Astrocyte (in vitro differentiated cells and primary cell): ENCODE measurements around the gene OSBPL2. TPM values are rescaled to one million over a fixed set of nuclear protein-coding genes. Genes with fewer than 3 reads are reported as not detected.

Source experiments
- DNase-seq: peaks from one replicate; pipeline ENCODE4 v3.0.0-alpha.2; 2010; ENCODE audit warnings: low read depth
- FAIRE-seq: peaks from 2 replicates; lab custom pipeline; 2011; peaks lifted over from hg19 to GRCh38; lab: Jason Lieb, UNC
- H2AFZ ChIP-seq: 2 replicates; pipeline ENCODE4 v1.6.0; 2012; ENCODE audit warnings: low read depth, low read length, inconsistent platforms
- H3K27ac ChIP-seq: 2 replicates; pipeline ENCODE4 v1.5.1; 2011; ENCODE audit warnings: low read depth, low read length, inconsistent platforms
- H3K27me3 ChIP-seq: 2 replicates; pipeline ENCODE4 v1.6.0; 2011; ENCODE audit warnings: low read length, inconsistent platforms; ENCODE audit not compliant: insufficient read depth
- H3K36me3 ChIP-seq: 2 replicates; pipeline ENCODE4 v1.5.1; 2011; ENCODE audit warnings: low read length, inconsistent platforms; ENCODE audit not compliant: insufficient read depth
- H3K4me1 ChIP-seq: 2 replicates; pipeline ENCODE4 v1.5.1; 2011; ENCODE audit warnings: low read length, inconsistent platforms; ENCODE audit not compliant: insufficient read depth
- H3K4me2 ChIP-seq: 2 replicates; pipeline ENCODE4 v1.6.0; 2012; ENCODE audit warnings: low read length, inconsistent platforms
- H3K4me3 ChIP-seq: 2 replicates; pipeline ENCODE4 v1.5.1; 2011; ENCODE audit warnings: low read depth, mild to moderate bottlenecking, low read length, inconsistent platforms; ENCODE audit not compliant: insufficient read depth
- H3K79me2 ChIP-seq: 2 replicates; pipeline ENCODE4 v1.6.0; 2012; ENCODE audit warnings: mild to moderate bottlenecking, low read length, inconsistent platforms; ENCODE audit not compliant: insufficient read depth
- H3K9ac ChIP-seq: 2 replicates; pipeline ENCODE4 v1.6.0; 2012; ENCODE audit warnings: mild to moderate bottlenecking, low read length, inconsistent platforms
- H3K9me3 ChIP-seq: 2 replicates; pipeline ENCODE4 v1.5.1; 2012; ENCODE audit warnings: low read depth, mild to moderate bottlenecking, low read length, inconsistent platforms; ENCODE audit not compliant: insufficient read depth
- H4K20me1 ChIP-seq: 2 replicates; pipeline ENCODE4 v1.6.0; 2012; ENCODE audit warnings: low read length, inconsistent platforms; ENCODE audit not compliant: insufficient read depth
- H3K27ac Mint-ChIP-seq: one replicate; pipeline ENCODE4 v1.8.0; 2021; ENCODE audit warnings: mild to moderate bottlenecking, mixed read lengths; ENCODE audit not compliant: unreplicated experiment
- H3K27me3 Mint-ChIP-seq: one replicate; pipeline ENCODE4 v1.8.0; 2021; ENCODE audit warnings: low read depth, mixed read lengths; ENCODE audit not compliant: unreplicated experiment
- H3K36me3 Mint-ChIP-seq: one replicate; pipeline ENCODE4 v1.8.0; 2021; ENCODE audit warnings: low read depth, mixed read lengths; ENCODE audit not compliant: unreplicated experiment
- H3K4me1 Mint-ChIP-seq: one replicate; pipeline ENCODE4 v1.8.0; 2021; ENCODE audit warnings: low read depth, mixed read lengths; ENCODE audit not compliant: unreplicated experiment
- H3K4me3 Mint-ChIP-seq: one replicate; pipeline ENCODE4 v1.8.0; 2021; ENCODE audit warnings: mild to moderate bottlenecking, moderate library complexity, mixed read lengths; ENCODE audit not compliant: unreplicated experiment
- H3K9me3 Mint-ChIP-seq: one replicate; pipeline ENCODE4 v1.8.0; 2021; ENCODE audit warnings: mild to moderate bottlenecking, mixed read lengths; ENCODE audit not compliant: unreplicated experiment
- CTCF ChIP-seq: IDR thresholded peaks from 2 replicates; pipeline ENCODE4 v1.5.1; 2011; ENCODE audit warnings: low read depth, mild to moderate bottlenecking, inconsistent platforms, low read length, moderate library complexity; ENCODE audit not compliant: insufficient read depth
- EZH2 ChIP-seq: IDR thresholded peaks from 2 replicates; pipeline ENCODE4 v1.6.1; 2012; ENCODE audit warnings: mild to moderate bottlenecking, low read length, inconsistent platforms; ENCODE audit not compliant: insufficient read depth
- total RNA-seq: library from RNA; stranded (reverse); gene quantifications from 2 replicates; pipeline ENCODE4 v1.2.1, GENCODE V29; 2021

OSBPL2 gene
- total RNA-seq, 1 donor from 2014 or later: 60.3 TPM

GRCh38 chr20:62227591-62227976 lies 10.7 kb upstream of the OSBPL2 start:
- DNase-seq: no peak
- peaks cover 9% of the 10 kb centered on the region for H3K27me3 ChIP-seq

GRCh38 chr20:62227977-62228958 lies 10.1 kb upstream of the OSBPL2 start:
- Histone ChIP-seq H3K27ac (no peak overlapping the region), H3K4me1 (no peaks in the 10 kb centered on the region), H3K36me3 (no peaks in the 10 kb centered on the region), H3K9ac (no peak overlapping the region), H3K9me3 (peaks cover 2% of the 10 kb centered on the region), H3K4me3 (no peak overlapping the region), H3K27me3 (peaks cover 9% of the 10 kb centered on the region), H3K4me2 (no peak overlapping the region), H2AFZ (no peak overlapping the region), H3K79me2 (no peaks in the 10 kb centered on the region), H4K20me1 (no peaks in the 10 kb centered on the region)
- Mint-ChIP-seq H3K27ac (no peak overlapping the region), H3K4me3 (no peak overlapping the region), H3K9me3 (peaks cover 2% of the 10 kb centered on the region), H3K36me3 (no peaks in the 10 kb centered on the region), H3K27me3 (peaks cover 41% of the 10 kb centered on the region), H3K4me1 (no peaks in the 10 kb centered on the region)
- TF ChIP-seq EZH2 (no peak), CTCF (no peak)
- DNase-seq (no peak), FAIRE-seq (no peak)

More at GRCh38 chr20:62227591-62227976, 10.7 kb upstream of the OSBPL2 start:
- Mint-ChIP-seq H3K4me3 (no peak overlapping the region), H3K36me3 (no peaks in the 10 kb centered on the region), H3K27ac (no peak overlapping the region), H3K27me3 (peaks cover 48% of the 10 kb centered on the region), H3K4me1 (no peaks in the 10 kb centered on the region), H3K9me3 (peaks cover 2% of the 10 kb centered on the region)
- no peak overlapping the region for H3K27ac ChIP-seq
- peaks cover 2% of the 10 kb centered on the region for H3K9me3 ChIP-seq
- no peaks in the 10 kb centered on the region for H3K79me2 ChIP-seq
- TF ChIP-seq EZH2 (no peak), CTCF (no peak)
- no peaks in the 10 kb centered on the region for H3K36me3 ChIP-seq
- no peaks in the 10 kb centered on the region for H4K20me1 ChIP-seq
- no peak overlapping the region for H2AFZ ChIP-seq
- no peak overlapping the region for H3K9ac ChIP-seq
- no peaks in the 10 kb centered on the region for H3K4me1 ChIP-seq
- no peak overlapping the region for H3K4me2 ChIP-seq
- no peak for FAIRE-seq
- H3K4me3 ChIP-seq: no peak overlapping the region
